ENCODE data around the gene SLC25A19.

- TF ChIP-seq CTCF (IDR thresholded peaks at IDR 0.05) (no peak), POLR2A (IDR thresholded peaks at IDR 0.05) (no peak)
Observed at GRCh38 chr17:75239214-75239613, 50.0 kb downstream of the SLC25A19 start.
